CD4-positive, alpha-beta T cell treated with Interleukin-4 for 4 hours (primary cell): ENCODE data around the gene TAF11L14.

Source experiments
- DNase-seq: peaks from one replicate; pipeline ENCODE4 v3.0.0-alpha.2; 2020

Gene TAF11L14

GRCh38 chr5:17680737-17681136 is 46.5 kb downstream of the TAF11L14 start:
- DNase-seq = no peak
